Right ventricle myocardium inferior (tissue), 1 donor: ENCODE data around the gene CABLES1. TPM values are rescaled to one million over a fixed set of nuclear protein-coding genes. Genes with fewer than 3 reads are reported as not detected.

Experiments used
- ATAC-seq: fragments of 200-7000 bp; cut with Tn5 transposase; one replicate; pipeline ENCODE4 v1.9.1; 2020; ENCODE audit warnings: mild to moderate bottlenecking, moderate library complexity
- DNase-seq: peaks from one replicate; pipeline ENCODE4 v3.0.0; 2021; ENCODE audit errors: missing footprints
- intact Hi-C: fragments of 100-400 bp; cut with DNase I; formaldehyde crosslinking; loops from one replicate; pipeline ENCODE4 v1.11.0; 2022
- total RNA-seq: library from RNA; stranded (reverse); fragmentation: NEBNext Ultra II Directional; extraction: Animal tissue kit (Norgen Biotek cat#: 25700); gene quantifications from one replicate; pipeline ENCODE4 v1.2.1, GENCODE V29; 2021
- donor health status: DM: no; HTN: yes; CAD: no; lungs with severe emphysema.

The CABLES1 gene
- total RNA-seq, 1 donor from 2014 or later, result 3.1 TPM

- DNase-seq, result no peak
- intact Hi-C loops, result no loop called here
- ATAC-seq, result no peak
These were observed 165.0 kb downstream of the CABLES1 start for GRCh38 chr18:23300231-23300805.

DNA sequence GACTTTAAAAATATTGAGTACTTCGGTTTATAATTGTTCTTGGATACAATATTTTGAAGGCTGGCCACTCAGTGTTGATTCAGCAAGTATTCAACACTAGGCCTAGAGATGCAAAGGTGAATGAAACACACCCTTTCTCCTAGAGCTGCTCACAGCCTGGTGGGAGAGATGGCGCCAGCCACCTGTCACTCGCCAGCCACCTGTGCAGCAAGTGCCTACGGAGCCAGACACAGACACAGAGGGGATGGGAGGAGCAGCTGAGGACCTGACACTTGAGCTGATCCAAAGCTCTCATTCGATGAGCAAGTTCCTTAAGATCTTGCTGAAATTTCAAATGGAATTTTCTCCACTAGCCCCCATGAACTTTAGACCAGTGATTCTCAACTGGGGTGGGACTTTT lies 166.7 kb downstream of the CABLES1 start:
- no peak for ATAC-seq
- intact Hi-C loops, result no loop called here
- no peak for DNase-seq

GRCh38 chr18:23302511-23302850 lies 167.2 kb downstream of the CABLES1 start:
- DNase-seq (no peak), ATAC-seq (no peak)
- intact Hi-C loops, result no loop called here

DNA sequence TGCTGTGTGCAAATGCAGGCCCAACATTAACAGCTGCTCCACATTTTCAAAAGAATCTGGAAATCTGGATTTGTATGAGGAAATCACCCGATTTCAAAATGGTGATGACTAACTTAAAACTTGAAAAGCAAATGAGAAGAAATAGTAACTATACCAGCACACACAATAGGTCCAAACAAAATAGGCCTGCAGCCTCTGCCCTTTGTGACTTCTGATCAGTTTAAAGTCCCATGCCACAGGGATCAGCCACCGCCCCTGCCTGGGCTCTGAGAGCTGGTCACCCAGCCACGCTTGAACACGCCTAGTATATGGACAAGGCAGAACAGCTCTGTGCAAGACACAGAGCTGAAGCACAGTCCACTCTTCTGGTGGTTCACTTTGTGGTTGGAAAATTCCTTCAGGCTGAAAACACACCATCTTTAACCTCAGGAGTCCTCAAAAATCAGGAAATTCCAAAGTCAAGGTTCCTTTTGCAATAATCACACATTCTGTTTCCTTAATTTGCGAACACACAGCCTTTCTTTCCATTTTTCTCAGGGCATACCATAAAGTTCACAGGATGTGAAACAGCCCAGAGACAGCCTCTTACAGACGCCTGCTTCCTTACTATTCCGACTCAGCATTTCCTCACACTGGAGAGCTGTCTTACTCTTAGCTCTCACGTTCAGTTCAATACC lies 167.7 kb downstream of the CABLES1 start:
- DNase-seq, result no peak

DNA sequence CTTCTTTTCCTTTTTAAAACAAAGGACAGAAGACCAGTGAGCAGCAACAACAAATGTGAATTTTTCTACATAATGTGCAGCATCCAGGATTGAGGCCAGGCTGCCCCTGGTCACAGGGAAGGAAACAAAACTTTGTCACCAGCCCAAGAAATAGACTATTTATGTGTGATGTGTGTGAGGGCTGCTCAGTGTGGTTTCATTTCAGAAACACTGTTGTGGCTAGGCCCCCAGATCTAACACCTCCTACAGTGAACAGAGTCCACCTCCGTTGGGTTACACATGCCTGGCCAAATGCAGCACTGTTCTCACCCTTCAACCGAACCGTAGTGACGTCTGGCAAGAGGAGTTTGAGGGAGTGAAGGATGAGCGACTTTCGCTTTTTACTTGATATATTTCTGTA lies 171.5 kb downstream of the CABLES1 start:
- DNase-seq (no peak), ATAC-seq (no peak)
- intact Hi-C loops, result no loop called here

More for the DNA sequence above, 167.7 kb downstream of the CABLES1 start:
- no peak for ATAC-seq
- intact Hi-C loops, result no loop called here

- DNase-seq (no peak), ATAC-seq (no peak)
- intact Hi-C loops, result no loop called here
These were observed 172.4 kb downstream of the CABLES1 start for GRCh38 chr18:23307567-23308295.

Other genes starting within 250 kb of the CABLES1 start
- gene RBBP8, start 202.2 kb upstream of the CABLES1 start, total RNA-seq, result 5.1 TPM